Lower leg skin (tissue), 4 donors: ENCODE results near the gene ZMYND11. TPM values are rescaled to one million over a fixed set of nuclear protein-coding genes. Genes with fewer than 3 reads are reported as not detected.

ENCODE experiments used
- DNase-seq, 2 donors: peaks; one replicate each; pipeline ENCODE4 v3.0.0-alpha.2; 2019; ENCODE audit warnings: low spot score in 2 of 2
- H3K4me3 ChIP-seq: fragments of 200-600 bp; sonication (generic); 2 replicates; pipeline ENCODE4 v1.5.1; 2017; ENCODE audit warnings: mild to moderate bottlenecking, low read depth; ENCODE audit not compliant: poor library complexity, severe bottlenecking
- POLR2A ChIP-seq, 2 donors: fragments of 450-650 bp; IDR thresholded peaks; one replicate each; pipeline ENCODE4 v1.6.1; 2016 to 2017; ENCODE audit warnings: antibody characterized with exemption in 2 of 2, mild to moderate bottlenecking in 1 of 2, moderate library complexity in 1 of 2
- WGBS, 2 donors: methylation state at CpG; one replicate each; pipeline ENCODE4 v1.1.5; 2018; 5-methylcytosine and 5-hydroxymethylcytosine counted together
- intact Hi-C: fragments of 100-400 bp; cut with DNase I; formaldehyde crosslinking; loops from one replicate; pipeline ENCODE4 v1.15.0; 2023; ENCODE audit warnings: low total_unique reads
- total RNA-seq, 4 donors: library from RNA; depleted of rRNA; stranded (reverse); fragments of >200 nt; gene quantifications; one replicate each; pipeline ENCODE4 v1.1.0, GENCODE V29; 2016
- TF ChIP-seq, protein P1 (sequence below), 3 donors: fragments of 450-650 bp; IDR thresholded peaks; one replicate each; pipeline ENCODE4 v1.5.1; 2016; ENCODE audit warnings: antibody characterized with exemption in 3 of 3, mild to moderate bottlenecking in 3 of 3, moderate library complexity in 2 of 3

Gene ZMYND11
- total RNA-seq, 4 donors from 2014 or later = 41.0 to 50.8 (median 47.7) TPM

GRCh38 chr10:135601-136464, 578 bp downstream of the ZMYND11 start:
- WGBS, 2 donors = 0% methylated on average over 1 to 76 of the region's 112 CpGs
- DNase-seq = peak; percentile 50 to 94
- intact Hi-C loops = no loop called here
- TF ChIP-seq, protein P1, sequence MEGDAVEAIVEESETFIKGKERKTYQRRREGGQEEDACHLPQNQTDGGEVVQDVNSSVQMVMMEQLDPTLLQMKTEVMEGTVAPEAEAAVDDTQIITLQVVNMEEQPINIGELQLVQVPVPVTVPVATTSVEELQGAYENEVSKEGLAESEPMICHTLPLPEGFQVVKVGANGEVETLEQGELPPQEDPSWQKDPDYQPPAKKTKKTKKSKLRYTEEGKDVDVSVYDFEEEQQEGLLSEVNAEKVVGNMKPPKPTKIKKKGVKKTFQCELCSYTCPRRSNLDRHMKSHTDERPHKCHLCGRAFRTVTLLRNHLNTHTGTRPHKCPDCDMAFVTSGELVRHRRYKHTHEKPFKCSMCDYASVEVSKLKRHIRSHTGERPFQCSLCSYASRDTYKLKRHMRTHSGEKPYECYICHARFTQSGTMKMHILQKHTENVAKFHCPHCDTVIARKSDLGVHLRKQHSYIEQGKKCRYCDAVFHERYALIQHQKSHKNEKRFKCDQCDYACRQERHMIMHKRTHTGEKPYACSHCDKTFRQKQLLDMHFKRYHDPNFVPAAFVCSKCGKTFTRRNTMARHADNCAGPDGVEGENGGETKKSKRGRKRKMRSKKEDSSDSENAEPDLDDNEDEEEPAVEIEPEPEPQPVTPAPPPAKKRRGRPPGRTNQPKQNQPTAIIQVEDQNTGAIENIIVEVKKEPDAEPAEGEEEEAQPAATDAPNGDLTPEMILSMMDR (IDR thresholded peaks at IDR 0.05) = no peak
- no peak for TF ChIP-seq POLR2A (IDR thresholded peaks at IDR 0.05)
- peak overlapping the region; percentile 70 for H3K4me3 ChIP-seq

GRCh38 chr10:136465-136762, 1.2 kb downstream of the ZMYND11 start:
- intact Hi-C loops = no loop called here
- no peak for TF ChIP-seq POLR2A (IDR thresholded peaks at IDR 0.05)
- TF ChIP-seq, protein P1 (IDR thresholded peaks at IDR 0.05) = no peak
- H3K4me3 ChIP-seq = peak overlapping the region; percentile 70
- no peak for DNase-seq
- WGBS, 2 donors = 8 to 11% methylated on average over 10 of the region's 10 CpGs

DNA sequence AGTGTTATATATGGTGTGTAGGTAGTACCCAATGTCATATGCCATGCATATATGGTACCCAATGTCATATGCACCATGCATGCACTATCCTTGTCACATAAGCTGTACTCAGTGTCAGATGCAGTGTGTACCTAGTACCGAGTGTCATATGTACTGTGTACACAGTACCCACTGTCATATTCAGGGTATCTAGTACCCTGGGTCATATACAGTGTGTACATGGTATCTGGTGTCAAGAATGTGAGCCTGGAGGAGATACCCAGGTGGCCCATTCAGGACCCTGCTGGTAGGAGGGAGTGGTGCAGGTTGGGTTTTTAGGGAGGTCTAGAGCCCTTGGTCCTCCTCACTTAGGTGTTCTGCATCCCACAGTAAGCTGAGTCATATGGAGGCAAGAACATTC, 1.8 kb downstream of the ZMYND11 start:
- no peak overlapping the region for H3K4me3 ChIP-seq
- TF ChIP-seq, protein P1 (IDR thresholded peaks at IDR 0.05) = no peak
- TF ChIP-seq POLR2A (IDR thresholded peaks at IDR 0.05) = no peak
- intact Hi-C loops = no loop called here
- 100% methylated on average over 1 of the region's 1 CpG for WGBS, 2 donors
- no peak for DNase-seq

GRCh38 chr10:137606-138005, 2.4 kb downstream of the ZMYND11 start:
- no peak overlapping the region for H3K4me3 ChIP-seq
- intact Hi-C loops = no loop called here
- DNase-seq = no peak
- TF ChIP-seq POLR2A (IDR thresholded peaks at IDR 0.05) = no peak
- TF ChIP-seq, protein P1 (IDR thresholded peaks at IDR 0.05) = no peak

DNA sequence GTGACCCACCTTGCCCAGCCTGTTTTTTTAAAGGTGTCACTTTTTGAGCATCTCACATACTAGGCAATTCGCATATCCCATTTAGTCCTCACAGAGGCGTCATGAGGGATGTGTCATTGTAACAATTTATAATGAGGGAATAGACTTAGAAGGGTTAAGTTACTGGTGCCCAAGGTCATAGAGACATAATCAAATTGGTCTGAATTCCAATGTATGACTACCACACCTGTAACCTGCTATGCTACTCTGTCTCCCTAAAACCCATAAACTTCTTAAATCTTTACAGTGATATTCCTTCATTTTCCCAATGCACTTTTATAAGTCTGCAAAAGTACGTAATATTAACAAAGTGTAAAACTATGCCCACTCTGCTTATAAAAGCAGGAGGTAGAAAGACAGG, 7.1 kb downstream of the ZMYND11 start:
- TF ChIP-seq, protein P1 (IDR thresholded peaks at IDR 0.05) = no peak
- TF ChIP-seq POLR2A (IDR thresholded peaks at IDR 0.05) = no peak
- intact Hi-C loops = no loop called here
- no peak overlapping the region for H3K4me3 ChIP-seq
- no peak for DNase-seq
- 66 to 71% methylated on average over 3 of the region's 3 CpGs for WGBS, 2 donors

GRCh38 chr10:152915-153314, 17.7 kb downstream of the ZMYND11 start:
- no peak for DNase-seq
- WGBS, 2 donors = 91% methylated on average over 4 of the region's 4 CpGs
- TF ChIP-seq POLR2A (IDR thresholded peaks at IDR 0.05) = no peak
- TF ChIP-seq, protein P1 (IDR thresholded peaks at IDR 0.05) = no peak
- intact Hi-C loops = no loop called here
- no peak overlapping the region for H3K4me3 ChIP-seq
